Parathyroid adenoma (tissue), 2 donors: ENCODE data around the gene CCDC195.
A peak's percentile ranks its signal among the peaks of the same experiment; 100 is the strongest.

Experiments
- H2AFZ ChIP-seq: fragments of 300-600 bp; sonication (generic); one replicate; pipeline ENCODE4 v1.7.0; 2017; ENCODE audit warnings: antibody characterized with exemption, mild to moderate bottlenecking
- H3K27ac ChIP-seq: fragments of 300-600 bp; sonication (generic); one replicate; pipeline ENCODE4 v1.7.0; 2017
- H3K27me3 ChIP-seq: fragments of 300-600 bp; sonication (generic); one replicate; pipeline ENCODE4 v1.7.0; 2017; ENCODE audit warnings: low read length; ENCODE audit not compliant: control insufficient read depth, insufficient read depth
- H3K36me3 ChIP-seq: fragments of 300-600 bp; sonication (generic); one replicate; pipeline ENCODE4 v1.7.0; 2017; ENCODE audit warnings: low read length; ENCODE audit not compliant: control insufficient read depth, insufficient read depth
- H3K4me1 ChIP-seq: fragments of 300-600 bp; sonication (generic); one replicate; pipeline ENCODE4 v1.7.0; 2017; ENCODE audit warnings: control low read depth
- H3K4me2 ChIP-seq: fragments of 300-600 bp; sonication (generic); one replicate; pipeline ENCODE4 v1.7.0; 2017; ENCODE audit warnings: low read length
- H3K4me3 ChIP-seq: fragments of 300-600 bp; sonication (generic); one replicate; pipeline ENCODE4 v1.7.0; 2017; ENCODE audit warnings: low read depth, low read length
- H3K79me2 ChIP-seq: fragments of 300-600 bp; sonication (generic); one replicate; pipeline ENCODE4 v1.7.0; 2017; ENCODE audit warnings: control low read depth
- H3K9ac ChIP-seq: fragments of 300-600 bp; sonication (generic); one replicate; pipeline ENCODE4 v1.7.0; 2017; ENCODE audit warnings: mild to moderate bottlenecking
- H3K9me3 ChIP-seq: fragments of 300-600 bp; sonication (generic); one replicate; pipeline ENCODE4 v1.7.0; 2017; ENCODE audit warnings: low read length; ENCODE audit not compliant: control insufficient read depth
- CTCF ChIP-seq: fragments of 300-600 bp; sonication (generic); IDR thresholded peaks from one replicate; pipeline ENCODE4 v1.7.0; 2017; ENCODE audit warnings: antibody characterized with exemption, mild to moderate bottlenecking
- donor health status: primary hyperparathyroidism.

Gene CCDC195

GRCh38 chr2:224751996-224752698 lies 36.0 kb upstream of the CCDC195 start:
- Histone ChIP-seq H3K4me1 (no peaks in the 10 kb centered on the region), H3K79me2 (no peaks in the 10 kb centered on the region), H2AFZ (no peak overlapping the region), H3K4me3 (no peak overlapping the region), H3K4me2 (no peak overlapping the region), H3K9ac (no peak overlapping the region), H3K27me3 (no peaks in the 10 kb centered on the region), H3K9me3 (no peaks in the 10 kb centered on the region), H3K36me3 (no peaks in the 10 kb centered on the region), H3K27ac (no peak overlapping the region)
- no peak for TF ChIP-seq CTCF

- no peak overlapping the region for H3K9ac ChIP-seq
- no peaks in the 10 kb centered on the region for H3K27me3 ChIP-seq
- no peak overlapping the region for H3K4me2 ChIP-seq
Observed at GRCh38 chr2:224749136-224749535, 33.0 kb upstream of the CCDC195 start.

GRCh38 chr2:224747765-224748164 lies 31.6 kb upstream of the CCDC195 start:
- Histone ChIP-seq H3K27me3 (no peaks in the 10 kb centered on the region), H3K79me2 (no peaks in the 10 kb centered on the region), H3K4me1 (no peaks in the 10 kb centered on the region), H3K4me3 (no peak overlapping the region), H3K27ac (no peak overlapping the region), H3K9me3 (no peaks in the 10 kb centered on the region), H2AFZ (no peak overlapping the region), H3K4me2 (no peak overlapping the region), H3K9ac (no peak overlapping the region), H3K36me3 (no peaks in the 10 kb centered on the region)
- TF ChIP-seq CTCF: no peak

More at GRCh38 chr2:224749136-224749535, 33.0 kb upstream of the CCDC195 start:
- Histone ChIP-seq H3K36me3 (no peaks in the 10 kb centered on the region), H3K4me3 (no peak overlapping the region), H3K79me2 (no peaks in the 10 kb centered on the region), H3K27ac (no peak overlapping the region), H2AFZ (no peak overlapping the region), H3K4me1 (no peaks in the 10 kb centered on the region), H3K9me3 (no peaks in the 10 kb centered on the region)
- TF ChIP-seq CTCF: peak; percentile 31

GRCh38 chr2:224736227-224736626 lies 20.1 kb upstream of the CCDC195 start:
- H3K27me3 ChIP-seq: no peaks in the 10 kb centered on the region
- TF ChIP-seq CTCF: no peak
- no peak overlapping the region for H3K9ac ChIP-seq
- H3K4me3 ChIP-seq: no peak overlapping the region
- H3K79me2 ChIP-seq: no peaks in the 10 kb centered on the region
- H3K27ac ChIP-seq: no peak overlapping the region
- no peak overlapping the region for H3K4me2 ChIP-seq
- H3K36me3 ChIP-seq: no peaks in the 10 kb centered on the region
- no peaks in the 10 kb centered on the region for H3K9me3 ChIP-seq
- H3K4me1 ChIP-seq: no peaks in the 10 kb centered on the region
- H2AFZ ChIP-seq: no peak overlapping the region

GRCh38 chr2:224734949-224735348 lies 18.8 kb upstream of the CCDC195 start:
- H3K4me2 ChIP-seq: no peak overlapping the region

More at GRCh38 chr2:224734949-224735348, 18.8 kb upstream of the CCDC195 start:
- Histone ChIP-seq H3K36me3 (no peaks in the 10 kb centered on the region), H3K4me1 (no peaks in the 10 kb centered on the region), H3K4me3 (no peak overlapping the region), H3K27ac (no peak overlapping the region), H2AFZ (no peak overlapping the region), H3K9ac (no peak overlapping the region), H3K27me3 (no peaks in the 10 kb centered on the region), H3K9me3 (no peaks in the 10 kb centered on the region), H3K79me2 (no peaks in the 10 kb centered on the region)
- TF ChIP-seq CTCF: no peak
